BE2C (cell line): ENCODE results near the gene MYEOV.

Source experiments
- DNase-seq: peaks from one replicate; pipeline ENCODE4 v3.0.0-alpha.2; 2020
- H3K27me3 ChIP-seq: fragments of 250-450 bp; sonication (Bioruptor Pico); 2 replicates; pipeline ENCODE4 v1.5.1; 2020; ENCODE audit warnings: mild to moderate bottlenecking
- H3K36me3 ChIP-seq: fragments of 250-450 bp; sonication (Bioruptor Pico); 2 replicates; pipeline ENCODE4 v1.5.1; 2020; ENCODE audit warnings: mild to moderate bottlenecking
- H3K4me1 ChIP-seq: fragments of 250-450 bp; sonication (Bioruptor Pico); 2 replicates; pipeline ENCODE4 v1.5.1; 2020
- H3K4me3 ChIP-seq: 2 replicates; pipeline ENCODE4 v1.5.1; 2011; ENCODE audit warnings: low read depth, low read length
- H3K9me3 ChIP-seq: fragments of 250-450 bp; sonication (Bioruptor Pico); 2 replicates; pipeline ENCODE4 v1.5.1; 2020
- TF ChIP-seq, protein P1 (sequence below): IDR thresholded peaks from 2 replicates; pipeline ENCODE4 v1.5.1; 2012; ENCODE audit warnings: mild to moderate bottlenecking, low read depth, low read length

The MYEOV gene

GRCh38 chr11:69320756-69321741 lies 27.1 kb downstream of the MYEOV start:
- H3K36me3 ChIP-seq = no peaks in the 10 kb centered on the region
- H3K4me3 ChIP-seq = no peak overlapping the region
- no peak for DNase-seq
- no peaks in the 10 kb centered on the region for H3K9me3 ChIP-seq
- H3K4me1 ChIP-seq = no peaks in the 10 kb centered on the region
- TF ChIP-seq, protein P1, sequence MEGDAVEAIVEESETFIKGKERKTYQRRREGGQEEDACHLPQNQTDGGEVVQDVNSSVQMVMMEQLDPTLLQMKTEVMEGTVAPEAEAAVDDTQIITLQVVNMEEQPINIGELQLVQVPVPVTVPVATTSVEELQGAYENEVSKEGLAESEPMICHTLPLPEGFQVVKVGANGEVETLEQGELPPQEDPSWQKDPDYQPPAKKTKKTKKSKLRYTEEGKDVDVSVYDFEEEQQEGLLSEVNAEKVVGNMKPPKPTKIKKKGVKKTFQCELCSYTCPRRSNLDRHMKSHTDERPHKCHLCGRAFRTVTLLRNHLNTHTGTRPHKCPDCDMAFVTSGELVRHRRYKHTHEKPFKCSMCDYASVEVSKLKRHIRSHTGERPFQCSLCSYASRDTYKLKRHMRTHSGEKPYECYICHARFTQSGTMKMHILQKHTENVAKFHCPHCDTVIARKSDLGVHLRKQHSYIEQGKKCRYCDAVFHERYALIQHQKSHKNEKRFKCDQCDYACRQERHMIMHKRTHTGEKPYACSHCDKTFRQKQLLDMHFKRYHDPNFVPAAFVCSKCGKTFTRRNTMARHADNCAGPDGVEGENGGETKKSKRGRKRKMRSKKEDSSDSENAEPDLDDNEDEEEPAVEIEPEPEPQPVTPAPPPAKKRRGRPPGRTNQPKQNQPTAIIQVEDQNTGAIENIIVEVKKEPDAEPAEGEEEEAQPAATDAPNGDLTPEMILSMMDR = no peak
- H3K27me3 ChIP-seq = no peaks in the 10 kb centered on the region

- Histone ChIP-seq H3K27me3 (no peaks in the 10 kb centered on the region), H3K4me1 (no peaks in the 10 kb centered on the region), H3K9me3 (no peaks in the 10 kb centered on the region), H3K36me3 (no peaks in the 10 kb centered on the region), H3K4me3 (no peak overlapping the region)
- TF ChIP-seq, protein P1 = no peak
- DNase-seq = no peak
Measured at GRCh38 chr11:69321877-69322361, 28.0 kb downstream of the MYEOV start.

GRCh38 chr11:69325446-69325845 lies 31.5 kb downstream of the MYEOV start:
- Histone ChIP-seq H3K36me3 (no peaks in the 10 kb centered on the region), H3K9me3 (no peaks in the 10 kb centered on the region), H3K27me3 (no peaks in the 10 kb centered on the region), H3K4me3 (no peak overlapping the region), H3K4me1 (no peaks in the 10 kb centered on the region)
- no peak for DNase-seq
- TF ChIP-seq, protein P1 = no peak

DNA sequence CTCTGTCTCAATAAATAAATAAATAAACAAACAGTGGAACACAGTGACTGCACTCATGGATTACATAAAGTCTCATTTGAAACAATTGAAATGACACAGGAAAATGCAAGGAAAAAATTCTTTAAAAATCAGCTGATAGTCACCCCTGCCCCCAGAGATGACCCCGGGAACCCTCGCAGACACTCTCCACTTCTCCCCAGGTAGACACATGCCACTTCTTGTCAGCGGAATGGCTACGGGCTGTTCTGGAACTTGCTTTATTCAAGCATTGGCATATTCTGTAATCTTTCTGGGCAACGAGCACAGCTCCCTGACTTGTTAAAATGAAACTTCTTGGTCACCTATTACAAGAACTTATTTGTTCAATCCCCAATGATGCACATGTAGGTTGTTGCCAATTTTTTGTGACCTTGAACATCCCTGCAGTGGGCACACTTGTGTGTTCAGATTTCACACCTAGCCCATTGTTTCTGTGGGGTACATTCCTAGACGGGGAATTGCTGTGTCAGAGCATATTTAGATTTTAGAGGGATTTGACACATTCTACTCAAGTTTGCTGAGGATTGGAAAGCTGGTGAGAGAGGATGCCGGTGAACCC lies 32.8 kb downstream of the MYEOV start:
- Histone ChIP-seq H3K4me3 (no peak overlapping the region), H3K36me3 (no peaks in the 10 kb centered on the region), H3K9me3 (no peaks in the 10 kb centered on the region), H3K4me1 (no peaks in the 10 kb centered on the region), H3K27me3 (no peaks in the 10 kb centered on the region)
- DNase-seq = no peak
- TF ChIP-seq, protein P1 = no peak

DNA sequence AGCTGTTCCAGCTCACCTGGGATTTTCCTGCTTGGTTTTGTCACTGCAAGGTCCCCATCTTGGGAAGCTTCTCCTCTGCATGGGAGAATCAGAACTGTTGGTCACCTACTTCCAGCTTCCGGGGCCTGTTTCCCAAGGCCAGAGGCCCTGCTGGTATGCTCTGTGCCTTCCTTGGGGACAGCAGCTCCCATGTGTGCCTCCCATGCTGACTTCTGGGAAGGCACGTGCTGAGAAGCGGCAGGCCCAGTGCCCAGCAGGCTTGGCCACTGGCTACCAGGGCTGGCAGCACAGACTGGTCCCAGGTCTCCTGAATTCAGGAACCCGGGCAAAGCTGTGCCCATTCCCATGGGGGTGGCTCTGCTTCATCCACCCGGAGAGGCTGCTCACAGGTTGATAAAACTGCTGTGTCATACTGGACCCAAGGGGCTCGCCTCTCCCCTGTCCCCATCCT lies 33.8 kb downstream of the MYEOV start:
- Histone ChIP-seq H3K27me3 (no peaks in the 10 kb centered on the region), H3K4me3 (no peak overlapping the region), H3K9me3 (no peaks in the 10 kb centered on the region), H3K4me1 (no peaks in the 10 kb centered on the region), H3K36me3 (no peaks in the 10 kb centered on the region)
- TF ChIP-seq, protein P1 = no peak
- no peak for DNase-seq
